ENCODE results near the gene HTR7.

The HTR7 gene

GRCh38 chr10:90800232-90800796, 57.5 kb downstream of the HTR7 start:
- no peak for DNase-seq

GRCh38 chr10:90799172-90799571, 58.7 kb downstream of the HTR7 start:
- DNase-seq = no peak

DNA sequence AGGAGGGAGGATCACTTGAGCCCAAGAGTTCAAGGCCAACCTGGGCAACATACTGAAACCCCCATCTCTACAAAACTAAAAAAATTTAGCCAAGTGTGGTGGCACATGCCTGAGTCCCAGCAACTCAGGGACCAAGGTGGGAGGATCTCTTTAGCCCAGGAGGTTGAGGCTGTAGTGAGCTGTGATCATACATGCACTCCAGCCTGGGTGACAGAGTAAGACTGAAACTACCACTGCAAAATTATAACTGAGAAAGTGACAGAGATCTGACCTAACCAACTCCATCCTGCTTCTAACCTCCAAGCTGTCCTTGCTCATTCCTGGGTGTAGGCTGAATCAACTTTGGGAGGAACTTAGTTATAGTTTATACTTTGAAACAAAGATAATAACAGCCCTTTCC, 59.4 kb downstream of the HTR7 start:
- peak; percentile 48 for DNase-seq

DNA sequence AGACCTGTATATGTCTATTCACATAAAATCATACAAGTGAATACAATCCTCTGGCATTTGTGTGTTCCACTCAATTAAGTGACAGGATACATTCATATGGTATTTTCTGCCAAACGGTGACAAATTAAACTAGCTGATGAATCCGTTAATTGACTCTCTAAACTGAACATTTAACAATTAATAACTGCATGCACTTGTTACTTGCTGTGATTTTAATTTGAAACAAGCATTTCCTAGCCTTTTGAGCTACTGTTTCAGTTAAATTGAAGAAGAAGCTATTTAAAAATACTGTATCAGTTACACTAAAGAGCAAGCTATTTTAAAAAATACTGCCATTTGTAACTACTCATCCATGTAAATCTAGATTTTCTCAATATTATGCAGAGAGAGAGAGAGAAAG, 67.4 kb downstream of the HTR7 start:
- DNase-seq = no peak

GRCh38 chr10:90788968-90789367, 68.9 kb downstream of the HTR7 start:
- DNase-seq = no peak

DNA sequence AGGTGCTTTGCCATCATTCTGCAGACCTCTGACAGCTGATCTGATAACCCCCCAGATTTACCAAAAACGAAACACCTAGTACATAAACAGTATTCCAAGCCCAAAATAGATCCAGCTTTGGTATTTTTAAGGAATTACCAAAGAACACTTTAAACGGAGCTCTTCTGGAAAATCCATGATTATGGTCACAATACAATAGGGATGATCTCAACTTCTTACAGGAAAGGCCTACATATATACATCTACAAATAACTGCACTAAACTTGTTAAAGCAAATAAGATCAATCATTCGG, 69.7 kb downstream of the HTR7 start:
- DNase-seq = no peak

DNA sequence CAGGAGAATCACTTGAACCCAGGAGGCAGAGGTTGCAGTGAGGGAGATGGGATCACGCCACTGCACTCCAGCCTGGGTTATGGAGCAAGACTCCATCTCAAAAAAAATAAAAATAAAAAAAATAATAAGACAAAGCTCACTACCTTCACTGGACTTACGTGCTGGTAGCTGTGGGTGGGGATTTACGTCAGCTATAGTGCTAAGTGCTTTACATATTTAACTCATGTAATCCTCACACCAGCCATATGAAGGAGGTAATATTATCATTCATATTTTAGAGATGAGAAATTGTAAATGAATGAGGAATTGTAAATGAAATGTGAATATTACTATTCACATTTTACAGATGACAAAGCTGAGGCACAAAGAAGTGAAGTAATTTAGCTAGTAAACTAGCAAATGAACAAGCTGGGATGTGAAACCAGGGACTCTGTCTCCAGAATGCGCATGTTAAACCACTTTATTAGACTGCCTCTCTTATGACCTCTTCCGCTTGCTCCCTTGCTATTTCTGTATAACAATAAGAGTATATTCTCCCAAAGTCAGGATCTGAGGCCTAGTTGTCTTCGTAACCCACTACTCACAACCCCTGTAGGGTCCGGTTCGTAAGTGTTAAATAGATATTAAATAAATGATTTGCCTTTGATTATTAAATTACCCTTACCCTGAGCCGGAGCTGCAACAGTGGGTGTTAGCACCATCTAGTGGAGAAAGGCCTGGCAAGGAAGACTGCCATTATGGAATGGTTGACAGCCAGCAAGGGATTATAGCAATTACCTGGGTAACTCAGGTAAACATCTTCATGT, 70.2 kb downstream of the HTR7 start:
- DNase-seq = peak; percentile 36

GRCh38 chr10:90785782-90786181, 72.1 kb downstream of the HTR7 start:
- DNase-seq = no peak

DNA sequence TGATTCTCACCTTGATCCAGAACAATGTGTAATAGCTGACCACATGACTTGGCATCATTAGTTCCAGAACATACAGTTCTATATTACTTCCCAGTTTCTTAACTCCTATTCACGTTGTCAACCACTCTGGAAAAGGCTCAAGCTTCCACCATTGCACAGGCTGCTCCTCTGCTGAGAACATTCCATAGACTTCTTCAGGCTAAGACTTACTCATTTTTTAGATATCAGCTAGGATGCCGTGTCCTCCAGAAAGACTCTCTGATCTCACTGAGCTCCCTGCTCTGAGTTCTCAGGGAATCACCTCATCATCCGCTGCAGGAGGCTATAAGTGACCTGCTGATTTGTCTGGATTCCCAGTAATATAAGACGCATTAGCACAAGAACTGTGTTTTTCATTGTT, 73.1 kb downstream of the HTR7 start:
- no peak for DNase-seq

- DNase-seq = no peak
Measured at GRCh38 chr10:90780488-90780887, 77.4 kb downstream of the HTR7 start.

DNA sequence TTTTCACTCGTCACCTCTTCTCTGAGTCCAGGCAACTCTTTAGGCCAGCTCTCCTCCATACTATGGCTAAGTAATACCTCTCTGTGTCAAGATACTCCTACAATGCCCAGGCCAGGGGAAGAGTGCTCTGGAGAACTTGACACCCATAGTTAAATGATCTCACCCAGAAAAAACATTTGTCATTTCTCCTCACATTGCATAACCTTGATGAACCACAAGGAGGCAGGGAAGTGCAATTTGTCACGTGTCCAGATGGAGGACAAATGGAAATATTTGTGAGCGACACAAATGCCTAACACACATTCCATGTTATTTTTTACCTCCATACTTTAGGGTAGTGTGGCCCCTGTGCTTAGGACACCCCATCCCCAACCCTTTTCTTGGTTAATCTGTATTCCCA, 78.3 kb downstream of the HTR7 start:
- DNase-seq = peak; percentile 6

- no peak for DNase-seq
Measured at GRCh38 chr10:90777621-90778020, 80.2 kb downstream of the HTR7 start.

DNA sequence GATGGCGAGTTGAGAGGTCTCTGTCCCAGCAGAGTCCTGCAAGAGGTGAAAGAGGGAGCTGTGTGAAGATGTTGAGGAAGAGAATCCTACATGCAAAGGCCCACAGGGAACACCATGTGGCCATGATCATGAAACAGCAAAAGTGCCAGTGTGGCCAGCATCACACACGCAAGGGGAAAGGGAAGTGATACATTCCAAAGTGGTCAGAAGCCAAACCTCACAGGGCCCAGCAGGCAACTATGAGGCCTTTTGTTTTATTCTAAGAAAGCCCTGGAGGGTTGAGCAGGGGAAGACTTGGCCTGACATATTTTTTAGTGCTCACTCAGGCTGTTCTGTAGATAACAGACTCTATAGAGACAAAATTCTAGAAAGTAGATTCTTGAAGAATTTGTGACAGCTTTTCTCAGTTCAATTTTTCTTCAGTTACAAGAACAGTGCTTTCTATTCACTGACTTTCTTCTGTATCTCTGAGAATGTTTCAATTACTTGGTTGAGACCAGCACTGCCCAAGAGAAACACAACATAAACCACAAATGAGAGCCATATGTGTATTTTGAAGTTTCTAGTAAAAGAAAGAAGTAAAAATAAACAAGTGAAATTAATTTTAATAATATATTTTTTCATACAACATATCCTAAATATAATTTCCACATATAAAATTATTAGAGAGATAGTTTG, 82.3 kb downstream of the HTR7 start:
- DNase-seq = no peak

GRCh38 chr10:90769946-90770841, 87.6 kb downstream of the HTR7 start:
- DNase-seq = no peak

DNA sequence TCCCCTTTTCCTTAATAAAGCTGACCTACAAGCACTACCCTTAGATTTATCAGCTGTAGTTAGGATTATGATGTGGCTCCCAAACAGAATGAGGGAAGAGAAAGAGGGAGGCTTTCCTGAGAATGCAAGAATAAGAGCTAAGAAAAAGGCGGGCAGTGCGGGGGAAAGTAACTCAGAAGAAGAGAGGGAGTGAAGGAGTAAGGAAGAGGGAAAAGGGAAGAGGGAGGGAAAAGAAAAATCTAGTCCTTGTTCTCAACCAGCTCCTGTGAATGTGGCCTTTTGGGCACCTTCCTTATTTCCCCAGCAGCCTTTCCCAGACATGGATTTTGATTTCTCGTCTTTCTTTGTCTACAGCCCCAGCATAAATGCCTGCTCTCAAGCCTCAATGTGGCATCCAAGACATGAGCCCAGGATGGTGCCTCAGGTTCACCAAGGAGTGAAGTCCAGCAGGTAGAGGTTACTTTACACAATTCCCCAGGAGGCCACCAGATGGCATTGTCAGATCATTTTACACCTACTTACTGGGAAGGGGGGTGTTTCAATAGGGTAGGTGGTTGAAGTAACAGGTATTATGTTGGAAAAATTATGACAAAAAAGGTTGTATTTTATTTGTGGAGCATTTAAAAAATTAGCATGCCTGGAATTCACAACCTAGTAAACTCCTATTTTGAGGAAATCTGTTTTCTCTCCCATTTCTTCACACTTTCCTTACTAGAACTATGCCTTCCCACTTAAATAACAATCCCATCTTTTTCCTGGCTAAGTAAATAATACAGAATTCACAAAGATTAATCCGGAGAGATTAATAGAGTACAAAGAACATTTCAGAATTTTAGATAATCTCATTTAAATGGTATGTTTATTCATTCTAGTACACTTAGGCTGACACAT, 106.5 kb downstream of the HTR7 start:
- DNase-seq = peak; percentile 56

GRCh38 chr10:90746829-90747228, 111.0 kb downstream of the HTR7 start:
- DNase-seq = no peak

- DNase-seq = no peak
Measured at GRCh38 chr10:90745565-90745964, 112.3 kb downstream of the HTR7 start.

GRCh38 chr10:90743291-90743690, 114.5 kb downstream of the HTR7 start:
- no peak for DNase-seq

DNA sequence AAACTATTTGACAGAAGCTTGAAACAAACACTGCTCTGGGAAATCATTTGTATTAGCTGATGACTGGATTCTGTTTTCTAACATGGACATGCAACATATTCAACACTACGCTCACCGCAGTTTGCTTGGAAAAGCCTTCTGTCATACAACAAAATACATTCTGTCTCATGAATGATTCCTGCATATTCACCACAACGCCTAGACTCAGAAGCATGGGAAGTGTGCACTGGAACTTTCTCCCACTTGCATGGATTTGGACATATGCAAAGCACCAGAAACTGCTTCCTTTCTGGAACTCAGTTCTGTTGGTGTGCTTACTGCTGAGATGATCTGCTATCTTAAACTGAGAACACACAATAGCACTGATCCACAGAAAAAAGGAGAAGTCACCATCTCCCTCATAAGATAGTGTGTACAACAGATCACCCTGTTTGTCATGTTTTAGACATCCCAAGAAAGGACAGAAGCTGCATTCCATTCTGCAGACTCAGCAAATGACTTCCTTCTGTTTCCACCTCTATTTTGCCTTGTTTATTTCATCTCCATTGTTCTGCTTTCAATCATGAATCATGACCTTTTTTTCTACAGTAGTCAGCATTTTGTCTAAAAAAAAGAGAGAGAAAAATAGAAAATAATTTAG, 115.8 kb downstream of the HTR7 start:
- no peak for DNase-seq

DNA sequence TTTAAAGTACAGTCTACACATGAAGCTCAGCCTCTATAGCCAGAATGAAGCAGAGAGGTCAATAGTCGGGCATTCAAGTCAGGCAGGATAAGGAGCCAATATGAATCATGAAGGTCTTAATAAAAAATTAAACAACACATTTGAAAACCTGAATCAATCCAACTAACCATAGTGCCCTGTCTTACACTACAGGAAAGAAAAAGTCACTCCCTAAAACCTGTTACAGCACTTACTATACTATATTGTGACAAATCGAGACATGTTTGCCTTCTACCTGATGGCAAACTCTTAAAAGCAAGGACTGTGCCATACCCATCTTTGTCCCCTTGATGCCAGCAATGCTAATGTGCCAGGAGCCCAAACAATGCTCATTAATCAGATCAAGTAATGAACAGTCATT, 117.6 kb downstream of the HTR7 start:
- no peak for DNase-seq

DNA sequence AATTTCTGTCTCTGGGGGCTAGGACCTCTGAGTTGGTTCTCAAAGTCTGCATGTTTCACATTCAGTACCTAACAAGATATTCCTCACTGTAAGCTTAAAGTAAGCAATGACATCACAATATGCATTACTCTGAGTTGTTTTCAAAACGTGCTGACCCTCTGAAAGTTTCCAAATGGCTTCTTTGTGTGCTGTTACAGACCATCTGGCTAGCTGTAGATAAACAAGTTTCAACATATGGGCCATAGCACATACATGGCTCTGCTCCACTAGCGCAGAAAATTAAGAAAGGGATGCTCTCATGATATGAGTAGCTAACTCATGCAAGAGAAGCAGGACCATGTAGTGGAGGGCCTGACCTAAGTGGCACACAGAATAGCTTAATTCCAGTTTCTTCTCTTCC, 119.0 kb downstream of the HTR7 start:
- DNase-seq = no peak

DNA sequence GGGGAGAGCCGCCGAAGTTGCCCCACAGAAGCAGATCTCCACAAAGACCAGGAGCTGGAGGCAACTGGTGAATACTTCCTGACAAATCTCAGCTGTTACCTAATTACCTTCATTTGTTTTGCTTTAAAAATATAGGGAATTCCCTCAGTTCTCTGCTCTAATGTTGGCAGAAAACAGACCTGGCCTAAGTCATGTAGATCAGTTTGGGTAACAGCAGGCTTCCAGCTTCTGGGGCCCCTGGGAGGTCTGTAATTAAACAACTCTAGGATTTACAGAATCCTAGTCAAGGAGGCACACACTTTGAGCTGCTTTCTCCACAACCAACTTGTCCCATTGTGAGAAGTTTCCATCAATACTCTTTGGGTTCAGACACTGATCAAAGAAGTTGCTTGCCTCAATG, 123.4 kb downstream of the HTR7 start:
- DNase-seq = no peak

All from activated CD4-positive, alpha-beta T cell treated with anti-CD3 and anti-CD28 coated beads, Interleukin-10, Interleukin-2, amounts not matched to agents 100 ng/mL and 50 ng/mL, durations not matched to agents 16 hours and 8 hours (primary cell).